Astrocyte of the spinal cord (primary cell): ENCODE results near the gene XPNPEP1.

ENCODE experiments used
- DNase-seq: peaks from one replicate; pipeline ENCODE4 v3.0.0; 2011; ENCODE audit warnings: low read depth, low spot score
- H3K4me3 ChIP-seq: 2 replicates; pipeline ENCODE4 v1.5.1; 2011; ENCODE audit warnings: low read depth, mild to moderate bottlenecking, low read length, moderate library complexity
- CTCF ChIP-seq: IDR thresholded peaks from 2 replicates; pipeline ENCODE4 v1.5.1; 2012; ENCODE audit warnings: low read depth, mild to moderate bottlenecking, low read length, inconsistent platforms
- in situ Hi-C: cut with HindIII; loops from 2 replicates; pipeline ENCODE4 v1.10.0; 2017; ENCODE audit warnings: low sequenced_read_pairs

XPNPEP1 gene

GRCh38 chr10:109947111-109947920, 24.0 kb upstream of the XPNPEP1 start:
- TF ChIP-seq CTCF: no peak
- in situ Hi-C loops: no loop called here

GRCh38 chr10:109946680-109947079, 23.4 kb upstream of the XPNPEP1 start:
- H3K4me3 ChIP-seq: no peak overlapping the region
- no peak for TF ChIP-seq CTCF
- in situ Hi-C loops: no loop called here
- DNase-seq: no peak

More at GRCh38 chr10:109947111-109947920, 24.0 kb upstream of the XPNPEP1 start:
- no peak for DNase-seq
- H3K4me3 ChIP-seq: no peak overlapping the region

- H3K4me3 ChIP-seq: no peak overlapping the region
- no peak for DNase-seq
- no peak for TF ChIP-seq CTCF
- in situ Hi-C loops: no loop called here
These were observed 22.3 kb upstream of the XPNPEP1 start for GRCh38 chr10:109945473-109946177.

GRCh38 chr10:109944613-109945012, 21.3 kb upstream of the XPNPEP1 start:
- H3K4me3 ChIP-seq: no peak overlapping the region
- no peak for TF ChIP-seq CTCF
- in situ Hi-C loops: no loop called here
- DNase-seq: no peak

- in situ Hi-C loops: no loop called here
- no peak for TF ChIP-seq CTCF
- no peak for DNase-seq
- H3K4me3 ChIP-seq: no peak overlapping the region
These were observed 18.0 kb upstream of the XPNPEP1 start for GRCh38 chr10:109941236-109941862.

- no peak overlapping the region for H3K4me3 ChIP-seq
- in situ Hi-C loops: no loop called here
- DNase-seq: no peak
- no peak for TF ChIP-seq CTCF
These were observed 17.2 kb upstream of the XPNPEP1 start for GRCh38 chr10:109940553-109940952.
